Muscle layer of duodenum (tissue), 2 donors: Measurements from ENCODE around the gene FOXI2.
A peak's percentile ranks its signal among the peaks of the same experiment; 100 is the strongest.

ENCODE experiments used
- H3K27ac ChIP-seq: one replicate; pipeline ENCODE4 v1.7.0; 2013; ENCODE audit warnings: mild to moderate bottlenecking, low read length
- H3K27me3 ChIP-seq: one replicate; pipeline ENCODE4 v1.7.0; 2013; ENCODE audit warnings: low read depth, mild to moderate bottlenecking, control low read depth, low read length
- H3K36me3 ChIP-seq, 2 donors: one replicate each; pipeline ENCODE4 v1.7.0; 2013; ENCODE audit warnings: low read length in 2 of 2, control low read depth in 1 of 2, mild to moderate bottlenecking in 1 of 2; ENCODE audit not compliant: insufficient read depth in 2 of 2, control insufficient read depth in 1 of 2
- H3K4me1 ChIP-seq, 2 donors: one replicate each; pipeline ENCODE4 v1.7.0; 2013; ENCODE audit warnings: low read length in 2 of 2, mild to moderate bottlenecking in 2 of 2, control low read depth in 1 of 2, moderate library complexity in 1 of 2; ENCODE audit not compliant: insufficient read depth in 2 of 2, control insufficient read depth in 1 of 2
- H3K4me3 ChIP-seq, 2 donors: one replicate each; pipeline ENCODE4 v1.7.0; 2013; ENCODE audit warnings: low read length in 2 of 2, low read depth in 1 of 2, mild to moderate bottlenecking in 1 of 2
- H3K9me3 ChIP-seq, 2 donors: one replicate each; pipeline ENCODE4 v1.7.0; 2013; ENCODE audit warnings: low read length in 2 of 2, control low read depth in 1 of 2, mild to moderate bottlenecking in 1 of 2; ENCODE audit not compliant: control insufficient read depth in 1 of 2
- donor health status: healthy.

Gene FOXI2

GRCh38 chr10:127736915-127737562 lies at the start of gene FOXI2:
Gene FOXI2 (plus strand): TSS chr10:127737185. CDS start chr10:127737274, 89 bp downstream.
- H3K36me3 ChIP-seq = no peaks in the 10 kb centered on the region
- H3K4me3 ChIP-seq = peak within 1 kb of the TSS in 1 of 2 donors; percentile 38
- H3K4me1 ChIP-seq = peaks cover 0 to 39% of the 10 kb centered on the region in 2 donors
- H3K27me3 ChIP-seq = peaks cover 25% of the 10 kb centered on the region
- H3K9me3 ChIP-seq = no peaks in the 10 kb centered on the region
- H3K27ac ChIP-seq = no peak within 1 kb of the TSS

- no peaks in the 10 kb centered on the region for H3K27me3 ChIP-seq
- no peaks in the 10 kb centered on the region for H3K9me3 ChIP-seq
- H3K27ac ChIP-seq = no peak overlapping the region
- H3K4me1 ChIP-seq = no peaks in the 10 kb centered on the region
- no peak overlapping the region for H3K4me3 ChIP-seq
- no peaks in the 10 kb centered on the region for H3K36me3 ChIP-seq
These were observed 49.4 kb upstream of the FOXI2 start for GRCh38 chr10:127687548-127687947.

- H3K9me3 ChIP-seq = no peaks in the 10 kb centered on the region
- no peak overlapping the region for H3K27ac ChIP-seq
- H3K36me3 ChIP-seq = no peaks in the 10 kb centered on the region
- no peaks in the 10 kb centered on the region for H3K4me1 ChIP-seq
- no peaks in the 10 kb centered on the region for H3K27me3 ChIP-seq
- no peak overlapping the region for H3K4me3 ChIP-seq
These were observed 46.7 kb upstream of the FOXI2 start for GRCh38 chr10:127690176-127690835.

GRCh38 chr10:127694580-127695193 lies 42.3 kb upstream of the FOXI2 start:
- Histone ChIP-seq H3K27me3 (no peaks in the 10 kb centered on the region), H3K4me1 (no peaks in the 10 kb centered on the region), H3K4me3 (no peak overlapping the region), H3K9me3 (no peaks in the 10 kb centered on the region), H3K36me3 (no peaks in the 10 kb centered on the region), H3K27ac (no peak overlapping the region)

- Histone ChIP-seq H3K9me3 (no peaks in the 10 kb centered on the region), H3K27me3 (no peaks in the 10 kb centered on the region), H3K4me3 (no peak overlapping the region), H3K36me3 (no peaks in the 10 kb centered on the region), H3K4me1 (no peaks in the 10 kb centered on the region), H3K27ac (no peak overlapping the region)
These were observed 41.6 kb upstream of the FOXI2 start for GRCh38 chr10:127695431-127695830.

- Histone ChIP-seq H3K27ac (no peak overlapping the region), H3K9me3 (no peaks in the 10 kb centered on the region), H3K4me3 (no peak overlapping the region), H3K36me3 (no peaks in the 10 kb centered on the region), H3K27me3 (no peaks in the 10 kb centered on the region), H3K4me1 (no peaks in the 10 kb centered on the region)
These were observed 38.1 kb upstream of the FOXI2 start for GRCh38 chr10:127698886-127699285.

GRCh38 chr10:127699311-127699710 lies 37.7 kb upstream of the FOXI2 start:
- H3K36me3 ChIP-seq = no peaks in the 10 kb centered on the region
- peaks cover 0 to 4% of the 10 kb centered on the region in 2 donors for H3K9me3 ChIP-seq
- H3K4me1 ChIP-seq = no peaks in the 10 kb centered on the region
- no peaks in the 10 kb centered on the region for H3K27me3 ChIP-seq
- no peak overlapping the region for H3K4me3 ChIP-seq
- H3K27ac ChIP-seq = no peak overlapping the region

GRCh38 chr10:127702271-127702670 lies 34.7 kb upstream of the FOXI2 start:
- H3K4me3 ChIP-seq = no peak overlapping the region
- no peaks in the 10 kb centered on the region for H3K4me1 ChIP-seq
- H3K27ac ChIP-seq = no peak overlapping the region
- H3K36me3 ChIP-seq = no peaks in the 10 kb centered on the region
- no peaks in the 10 kb centered on the region for H3K27me3 ChIP-seq
- peaks cover 0 to 4% of the 10 kb centered on the region in 2 donors for H3K9me3 ChIP-seq

- H3K27ac ChIP-seq = no peak overlapping the region
- no peaks in the 10 kb centered on the region for H3K27me3 ChIP-seq
- H3K9me3 ChIP-seq = no peaks in the 10 kb centered on the region
- H3K4me1 ChIP-seq = no peaks in the 10 kb centered on the region
- no peaks in the 10 kb centered on the region for H3K36me3 ChIP-seq
- H3K4me3 ChIP-seq = no peak overlapping the region
These were observed 21.7 kb upstream of the FOXI2 start for GRCh38 chr10:127715249-127715648.

- Histone ChIP-seq H3K9me3 (no peaks in the 10 kb centered on the region), H3K27ac (no peak overlapping the region), H3K4me1 (no peaks in the 10 kb centered on the region), H3K4me3 (no peak overlapping the region), H3K36me3 (no peaks in the 10 kb centered on the region), H3K27me3 (no peaks in the 10 kb centered on the region)
These were observed 21.1 kb upstream of the FOXI2 start for GRCh38 chr10:127715782-127716378.

GRCh38 chr10:127720142-127720541 lies 16.8 kb upstream of the FOXI2 start:
- H3K27ac ChIP-seq = no peak overlapping the region
- H3K4me3 ChIP-seq = no peak overlapping the region
- H3K4me1 ChIP-seq = no peaks in the 10 kb centered on the region
- H3K9me3 ChIP-seq = peaks cover 0 to 5% of the 10 kb centered on the region in 2 donors
- H3K27me3 ChIP-seq = no peaks in the 10 kb centered on the region
- no peaks in the 10 kb centered on the region for H3K36me3 ChIP-seq
